Smooth muscle cell (in vitro differentiated cells): Measurements from ENCODE around the gene TUT7. TPM values are rescaled to one million over a fixed set of nuclear protein-coding genes. Genes with fewer than 3 reads are reported as not detected.

ENCODE experiments used
- DNase-seq: peaks from one replicate; lab custom pipeline; 2025; ENCODE audit not compliant: unreplicated experiment; lab: John Stamatoyannopoulos, UW
- H2AFZ ChIP-seq: fragments of 200-600 bp; sonication (generic); 2 replicates; pipeline ENCODE4 v1.6.0; 2016; ENCODE audit warnings: antibody characterized with exemption, low read depth, mild to moderate bottlenecking
- H3F3A ChIP-seq: fragments of 200-600 bp; sonication (generic); 2 replicates; pipeline ENCODE4 v1.6.0; 2017; ENCODE audit warnings: antibody characterized with exemption, low read depth
- H3K27ac ChIP-seq: fragments of 200-600 bp; sonication (generic); 2 replicates; pipeline ENCODE4 v1.5.1; 2016; ENCODE audit warnings: low read depth, mild to moderate bottlenecking
- H3K27me3 ChIP-seq: fragments of 200-600 bp; sonication (generic); 2 replicates; pipeline ENCODE4 v1.6.1; 2016; ENCODE audit warnings: low read depth, mild to moderate bottlenecking
- H3K36me3 ChIP-seq: fragments of 200-600 bp; sonication (generic); 2 replicates; pipeline ENCODE4 v1.5.1; 2016; ENCODE audit warnings: low read depth
- H3K4me1 ChIP-seq: fragments of 200-600 bp; sonication (generic); 2 replicates; pipeline ENCODE4 v1.5.1; 2016; ENCODE audit warnings: low read depth
- H3K4me2 ChIP-seq: fragments of 200-600 bp; sonication (generic); 2 replicates; pipeline ENCODE4 v1.6.0; 2016; ENCODE audit warnings: mild to moderate bottlenecking
- H3K4me3 ChIP-seq: fragments of 200-600 bp; sonication (generic); 2 replicates; pipeline ENCODE4 v1.5.1; 2016; ENCODE audit warnings: mild to moderate bottlenecking
- H3K79me2 ChIP-seq: fragments of 200-600 bp; sonication (generic); 2 replicates; pipeline ENCODE4 v1.6.0; 2016; ENCODE audit warnings: low read depth, mild to moderate bottlenecking
- H3K9ac ChIP-seq: fragments of 200-600 bp; sonication (generic); 2 replicates; pipeline ENCODE4 v1.6.0; 2016; ENCODE audit warnings: low read depth
- H3K9me3 ChIP-seq: fragments of 200-600 bp; sonication (generic); replicated peaks from 2 replicates; pipeline ENCODE4 v1.5.1; 2016; ENCODE audit warnings: low read depth
- H4K20me1 ChIP-seq: fragments of 200-600 bp; sonication (generic); 2 replicates; pipeline ENCODE4 v1.6.0; 2016; ENCODE audit warnings: low read depth
- WGBS: methylation state at CpG from one replicate; pipeline ENCODE4 v1.1.7; 2016; ENCODE audit warnings: low lambda C conversion rate; 5-methylcytosine and 5-hydroxymethylcytosine counted together
- polyA plus RNA-seq: library from polyadenylated mRNA; unstranded; fragments of >200 nt; fragmentation: Nextera tagmentation; extraction: Ambion mirVana; gene quantifications from 2 replicates; pipeline ENCODE4 v1.2.1, GENCODE V29; 2016
- total RNA-seq: library from RNA; depleted of rRNA; stranded (reverse); fragments of >200 nt; gene quantifications from 2 replicates; pipeline ENCODE4 v1.2.3, GENCODE V29; 2014
- TF ChIP-seq, protein P1 (sequence below): fragments of 200-600 bp; sonication (generic); IDR thresholded peaks from 2 replicates; pipeline ENCODE4 v1.5.1; 2017; ENCODE audit warnings: borderline replicate concordance, mild to moderate bottlenecking, antibody characterized with exemption; ENCODE audit not compliant: insufficient read depth, poor library complexity, severe bottlenecking

TUT7 gene
- total and polyA plus RNA-seq, 2 experiments from 2014 or later: 14.9 to 35.7 TPM

DNA sequence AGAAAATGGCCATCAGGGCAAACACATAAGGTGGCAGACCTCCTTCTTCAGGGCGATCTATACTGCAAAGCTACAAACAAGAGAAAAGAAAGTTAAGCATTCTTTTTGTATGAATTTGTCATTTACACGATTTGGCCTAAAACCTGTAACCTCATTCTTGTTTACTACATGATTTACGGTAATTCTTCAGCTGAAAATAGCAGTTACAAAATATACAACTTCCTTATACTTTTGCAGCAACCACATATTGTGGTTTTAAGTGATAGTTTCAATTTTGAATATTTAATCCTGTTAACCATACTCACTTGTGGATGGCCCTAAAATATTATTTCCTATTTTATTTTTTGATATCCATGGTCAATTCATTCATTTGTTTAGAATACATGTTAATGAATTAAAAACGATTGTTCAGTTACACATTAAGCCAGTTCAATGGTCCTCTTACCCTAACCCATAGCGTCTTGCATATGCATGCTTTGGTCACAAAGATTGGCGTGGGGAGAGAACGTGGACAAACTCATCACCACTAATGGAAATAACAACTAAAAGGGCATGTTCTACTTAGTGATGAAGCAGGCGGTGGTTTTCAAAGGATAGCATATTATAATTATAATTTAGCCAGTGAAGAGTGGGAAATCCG, 16.6 kb downstream of the TUT7 start:
- H3K9me3 ChIP-seq: no peaks in the 10 kb centered on the region
- WGBS: 95% methylated on average over 9 of the region's 9 CpGs
- no peaks in the 10 kb centered on the region for H3K79me2 ChIP-seq
- H3F3A ChIP-seq: no peaks in the 10 kb centered on the region
- no peak for DNase-seq
- no peaks in the 10 kb centered on the region for H4K20me1 ChIP-seq
- no peak overlapping the region for H3K4me2 ChIP-seq
- H3K27me3 ChIP-seq: no peaks in the 10 kb centered on the region
- H3K4me1 ChIP-seq: no peaks in the 10 kb centered on the region
- no peak overlapping the region for H3K27ac ChIP-seq
- no peak overlapping the region for H2AFZ ChIP-seq
- H3K36me3 ChIP-seq: peaks cover 49% of the 10 kb centered on the region
- no peak overlapping the region for H3K9ac ChIP-seq
- TF ChIP-seq, protein P1, sequence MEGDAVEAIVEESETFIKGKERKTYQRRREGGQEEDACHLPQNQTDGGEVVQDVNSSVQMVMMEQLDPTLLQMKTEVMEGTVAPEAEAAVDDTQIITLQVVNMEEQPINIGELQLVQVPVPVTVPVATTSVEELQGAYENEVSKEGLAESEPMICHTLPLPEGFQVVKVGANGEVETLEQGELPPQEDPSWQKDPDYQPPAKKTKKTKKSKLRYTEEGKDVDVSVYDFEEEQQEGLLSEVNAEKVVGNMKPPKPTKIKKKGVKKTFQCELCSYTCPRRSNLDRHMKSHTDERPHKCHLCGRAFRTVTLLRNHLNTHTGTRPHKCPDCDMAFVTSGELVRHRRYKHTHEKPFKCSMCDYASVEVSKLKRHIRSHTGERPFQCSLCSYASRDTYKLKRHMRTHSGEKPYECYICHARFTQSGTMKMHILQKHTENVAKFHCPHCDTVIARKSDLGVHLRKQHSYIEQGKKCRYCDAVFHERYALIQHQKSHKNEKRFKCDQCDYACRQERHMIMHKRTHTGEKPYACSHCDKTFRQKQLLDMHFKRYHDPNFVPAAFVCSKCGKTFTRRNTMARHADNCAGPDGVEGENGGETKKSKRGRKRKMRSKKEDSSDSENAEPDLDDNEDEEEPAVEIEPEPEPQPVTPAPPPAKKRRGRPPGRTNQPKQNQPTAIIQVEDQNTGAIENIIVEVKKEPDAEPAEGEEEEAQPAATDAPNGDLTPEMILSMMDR: no peak
- H3K4me3 ChIP-seq: no peak overlapping the region

DNA sequence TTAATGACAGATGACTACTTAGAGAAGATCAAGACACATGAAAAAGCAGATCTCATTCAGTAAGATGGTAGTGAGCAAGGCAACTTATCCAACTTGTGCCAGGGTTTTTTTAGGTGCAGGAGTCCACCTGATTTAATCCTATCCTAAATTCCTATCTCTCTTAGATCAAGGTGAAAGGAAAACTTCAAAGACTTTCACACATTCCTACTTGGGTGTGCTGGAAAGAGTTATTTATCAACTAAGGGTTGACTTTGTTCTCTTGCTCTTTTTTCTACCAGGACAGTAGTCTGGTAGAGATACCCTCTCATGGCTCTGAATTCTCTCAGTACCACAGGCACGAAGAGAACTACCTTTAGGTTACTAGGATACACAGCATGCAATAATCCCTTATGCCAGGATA, 18.2 kb downstream of the TUT7 start:
- Histone ChIP-seq H3K79me2 (no peaks in the 10 kb centered on the region), H3K4me3 (no peak overlapping the region), H2AFZ (no peak overlapping the region), H3K9ac (no peak overlapping the region), H3K9me3 (no peaks in the 10 kb centered on the region), H3K4me2 (no peak overlapping the region), H3K4me1 (no peaks in the 10 kb centered on the region), H3F3A (no peaks in the 10 kb centered on the region), H3K27me3 (no peaks in the 10 kb centered on the region), H4K20me1 (no peaks in the 10 kb centered on the region), H3K27ac (no peak overlapping the region), H3K36me3 (peaks cover 48% of the 10 kb centered on the region)
- 91% methylated on average over 1 of the region's 1 CpG for WGBS
- TF ChIP-seq, protein P1: no peak
- no peak for DNase-seq

DNA sequence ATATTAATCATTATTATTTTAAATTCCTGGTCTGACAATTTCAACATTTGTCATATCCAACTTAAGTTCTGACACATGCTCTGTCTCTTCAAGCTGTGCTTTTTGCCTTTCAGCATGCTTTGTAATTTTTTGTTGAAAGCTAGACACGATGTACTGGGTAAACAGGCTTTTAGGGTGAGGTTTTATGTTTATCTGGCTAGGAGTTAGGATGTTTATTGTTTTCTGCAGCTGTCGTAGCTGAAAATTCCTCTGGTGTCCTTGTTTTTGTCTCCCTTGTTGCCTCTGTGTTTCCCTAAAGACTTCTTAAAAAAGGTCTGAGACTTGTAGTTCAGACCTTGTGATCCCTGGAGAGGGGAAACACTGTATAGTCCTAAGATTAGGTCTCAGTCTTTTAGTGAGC, 20.6 kb downstream of the TUT7 start:
- H3K4me2 ChIP-seq: no peak overlapping the region
- no peaks in the 10 kb centered on the region for H4K20me1 ChIP-seq
- H3K79me2 ChIP-seq: no peaks in the 10 kb centered on the region
- no peaks in the 10 kb centered on the region for H3K27me3 ChIP-seq
- no peak overlapping the region for H3K4me3 ChIP-seq
- peaks cover 42% of the 10 kb centered on the region for H3K36me3 ChIP-seq
- no peaks in the 10 kb centered on the region for H3F3A ChIP-seq
- no peak overlapping the region for H3K9ac ChIP-seq
- H3K9me3 ChIP-seq: no peaks in the 10 kb centered on the region
- no peak overlapping the region for H2AFZ ChIP-seq
- DNase-seq: no peak
- TF ChIP-seq, protein P1: no peak
- no peaks in the 10 kb centered on the region for H3K4me1 ChIP-seq
- WGBS: 75% methylated on average over 2 of the region's 2 CpGs
- no peak overlapping the region for H3K27ac ChIP-seq

DNA sequence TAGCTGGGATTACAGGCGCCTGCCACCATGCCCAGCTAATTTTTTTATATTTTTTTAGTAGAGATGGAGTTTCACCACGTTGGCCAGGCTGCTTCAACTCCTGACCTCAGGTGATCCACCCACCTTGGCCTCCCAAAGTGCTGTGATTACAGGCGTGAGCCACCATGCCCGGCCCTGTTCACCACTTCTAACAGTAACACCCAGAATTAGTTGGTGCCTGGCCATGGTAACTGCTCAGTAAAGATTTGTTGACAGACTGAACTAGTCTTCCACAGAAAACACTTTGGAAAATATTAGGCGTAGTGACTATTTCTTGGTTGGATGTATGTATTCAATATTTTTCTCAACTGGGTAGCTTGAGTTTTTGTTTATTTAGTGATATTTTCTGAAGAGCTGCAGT, 24.0 kb downstream of the TUT7 start:
- H3K4me1 ChIP-seq: peaks cover 4% of the 10 kb centered on the region
- H4K20me1 ChIP-seq: peaks cover 4% of the 10 kb centered on the region
- H3K79me2 ChIP-seq: no peaks in the 10 kb centered on the region
- H3K4me3 ChIP-seq: no peak overlapping the region
- TF ChIP-seq, protein P1: no peak
- WGBS: 95% methylated on average over 5 of the region's 5 CpGs
- H3K4me2 ChIP-seq: no peak overlapping the region
- H3K27ac ChIP-seq: no peak overlapping the region
- no peak overlapping the region for H2AFZ ChIP-seq
- no peak overlapping the region for H3K9ac ChIP-seq
- peaks cover 20% of the 10 kb centered on the region for H3K36me3 ChIP-seq
- no peak for DNase-seq
- H3K9me3 ChIP-seq: no peaks in the 10 kb centered on the region
- H3F3A ChIP-seq: no peaks in the 10 kb centered on the region
- H3K27me3 ChIP-seq: no peaks in the 10 kb centered on the region
